ENCODE results near the gene TJP2. TPM values are rescaled to one million over a fixed set of nuclear protein-coding genes. Genes with fewer than 3 reads are reported as not detected.

TJP2 gene
- total RNA-seq, 3 donors from 2014 or later (not counting 1 experiment from before 2014, with no cell fraction given), result 6.8 to 10.0 (median 9.6) TPM

GRCh38 chr9:69236188-69236587 is 62.1 kb downstream of the TJP2 start:
- Histone ChIP-seq H3K4me1 (ENCODE audit: control insufficient read depth, insufficient read depth, low read length) (no peaks in the 10 kb centered on the region), H3K27me3 (ENCODE audit: control insufficient read depth, insufficient read depth, low read length) (no peaks in the 10 kb centered on the region), H3K4me3 (ENCODE audit: low read length) (no peak overlapping the region), H3K36me3 (ENCODE audit: control insufficient read depth, insufficient read depth, low read length) (no peaks in the 10 kb centered on the region), H3K9me3 (ENCODE audit: control insufficient read depth, insufficient read depth, low read length) (no peaks in the 10 kb centered on the region), H3K27ac (ENCODE audit: low read length) (no peak overlapping the region)
- Mint-ChIP-seq H3K4me1 (no peaks in the 10 kb centered on the region), H3K27me3 (ENCODE audit: low read depth in 2 of 2) (no peaks in the 10 kb centered on the region), H3K36me3 (no peaks in the 10 kb centered on the region), H3K4me3 (no peak overlapping the region), H3K9me3 (no peaks in the 10 kb centered on the region), H3K27ac (no peak overlapping the region)
- ATAC-seq (no peak), DNase-seq (no peak)
- WGBS (ENCODE audit: insufficient coverage), result 82% methylated on average over 6 of the region's 7 CpGs
- no peak for TF ChIP-seq CTCF (IDR thresholded peaks at IDR 0.05)
- intact Hi-C loops (cut with micrococcal nuclease), result no loop called here

GRCh38 chr9:69237702-69238295 is 63.7 kb downstream of the TJP2 start:
- no peaks in the 10 kb centered on the region for H3K36me3 Mint-ChIP-seq

GRCh38 chr9:69243116-69243515 is 69.0 kb downstream of the TJP2 start:
- H3K27ac ChIP-seq (ENCODE audit: low read length), result no peak overlapping the region
- H3K4me1 ChIP-seq (ENCODE audit: control insufficient read depth, insufficient read depth, low read length), result no peaks in the 10 kb centered on the region
- no peak overlapping the region for H3K27ac Mint-ChIP-seq
- no peaks in the 10 kb centered on the region for H3K36me3 ChIP-seq (ENCODE audit: control insufficient read depth, insufficient read depth, low read length)
- H3K9me3 Mint-ChIP-seq, result no peaks in the 10 kb centered on the region
- H3K36me3 Mint-ChIP-seq, result no peaks in the 10 kb centered on the region
- 100% methylated on average over 1 of the region's 2 CpGs for WGBS (ENCODE audit: insufficient coverage)
- TF ChIP-seq CTCF (IDR thresholded peaks at IDR 0.05), result no peak
- intact Hi-C loops (cut with micrococcal nuclease), result no loop called here
- H3K27me3 Mint-ChIP-seq (ENCODE audit: low read depth in 2 of 2), result no peaks in the 10 kb centered on the region
- DNase-seq (no peak), ATAC-seq (no peak)
- no peak overlapping the region for H3K4me3 Mint-ChIP-seq
- no peaks in the 10 kb centered on the region for H3K27me3 ChIP-seq (ENCODE audit: control insufficient read depth, insufficient read depth, low read length)
- no peaks in the 10 kb centered on the region for H3K4me1 Mint-ChIP-seq
- no peaks in the 10 kb centered on the region for H3K9me3 ChIP-seq (ENCODE audit: control insufficient read depth, insufficient read depth, low read length)
- no peak overlapping the region for H3K4me3 ChIP-seq (ENCODE audit: low read length)

More at GRCh38 chr9:69237702-69238295, 63.7 kb downstream of the TJP2 start:
- Histone ChIP-seq H3K9me3 (ENCODE audit: control insufficient read depth, insufficient read depth, low read length) (no peaks in the 10 kb centered on the region), H3K27ac (ENCODE audit: low read length) (no peak overlapping the region), H3K4me3 (ENCODE audit: low read length) (no peak overlapping the region), H3K27me3 (ENCODE audit: control insufficient read depth, insufficient read depth, low read length) (no peaks in the 10 kb centered on the region), H3K4me1 (ENCODE audit: control insufficient read depth, insufficient read depth, low read length) (no peaks in the 10 kb centered on the region), H3K36me3 (ENCODE audit: control insufficient read depth, insufficient read depth, low read length) (no peaks in the 10 kb centered on the region)
- Mint-ChIP-seq H3K4me1 (no peaks in the 10 kb centered on the region), H3K27ac (no peak overlapping the region), H3K27me3 (ENCODE audit: low read depth in 2 of 2) (no peaks in the 10 kb centered on the region), H3K4me3 (no peak overlapping the region), H3K9me3 (no peaks in the 10 kb centered on the region)
- DNase-seq (no peak), ATAC-seq (no peak)
- no peak for TF ChIP-seq CTCF (IDR thresholded peaks at IDR 0.05)
- WGBS (ENCODE audit: insufficient coverage), result 94% methylated on average over 3 of the region's 4 CpGs
- intact Hi-C loops (cut with micrococcal nuclease), result no loop called here

GRCh38 chr9:69246629-69247028 is 72.6 kb downstream of the TJP2 start:
- no peaks in the 10 kb centered on the region for H3K4me1 ChIP-seq (ENCODE audit: control insufficient read depth, insufficient read depth, low read length)
- intact Hi-C loops (cut with micrococcal nuclease), result no loop called here
- Mint-ChIP-seq H3K4me1 (no peaks in the 10 kb centered on the region), H3K27me3 (ENCODE audit: low read depth in 2 of 2) (no peaks in the 10 kb centered on the region), H3K4me3 (no peak overlapping the region), H3K27ac (no peak overlapping the region), H3K36me3 (no peaks in the 10 kb centered on the region), H3K9me3 (no peaks in the 10 kb centered on the region)
- H3K4me3 ChIP-seq (ENCODE audit: low read length), result no peak overlapping the region
- H3K9me3 ChIP-seq (ENCODE audit: control insufficient read depth, insufficient read depth, low read length), result no peaks in the 10 kb centered on the region
- no peak for TF ChIP-seq CTCF (IDR thresholded peaks at IDR 0.05)
- DNase-seq (no peak), ATAC-seq (no peak)
- WGBS (ENCODE audit: insufficient coverage), result 100% methylated on average over 2 of the region's 2 CpGs
- H3K27ac ChIP-seq (ENCODE audit: low read length), result no peak overlapping the region
- no peaks in the 10 kb centered on the region for H3K36me3 ChIP-seq (ENCODE audit: control insufficient read depth, insufficient read depth, low read length)
- H3K27me3 ChIP-seq (ENCODE audit: control insufficient read depth, insufficient read depth, low read length), result no peaks in the 10 kb centered on the region
